ENCODE measurements around the gene SF3B1.

The SF3B1 gene

GRCh38 chr2:197446844-197447243 is 12.0 kb upstream of the SF3B1 start:
- TF ChIP-seq GATA2 (IDR thresholded peaks at IDR 0.05; ENCODE audit: low read depth, low read length) (no peak), GATA3 (IDR thresholded peaks at IDR 0.05; ENCODE audit: low read depth, low read length) (no peak)

GRCh38 chr2:197445746-197446145 is 10.9 kb upstream of the SF3B1 start:
- TF ChIP-seq GATA3 (IDR thresholded peaks at IDR 0.05; ENCODE audit: low read depth, low read length) (no peak), GATA2 (IDR thresholded peaks at IDR 0.05; ENCODE audit: low read depth, low read length) (no peak)

- TF ChIP-seq GATA2 (IDR thresholded peaks at IDR 0.05; ENCODE audit: low read depth, low read length) (no peak), GATA3 (IDR thresholded peaks at IDR 0.05; ENCODE audit: low read depth, low read length) (no peak)
Observed at GRCh38 chr2:197442857-197443256, 8.0 kb upstream of the SF3B1 start.

GRCh38 chr2:197437380-197437779 is 2.6 kb upstream of the SF3B1 start:
- TF ChIP-seq GATA3 (IDR thresholded peaks at IDR 0.05; ENCODE audit: low read depth, low read length), result no peak
- TF ChIP-seq GATA2 (IDR thresholded peaks at IDR 0.05; ENCODE audit: low read depth, low read length), result no peak

GRCh38 chr2:197435598-197436420 is 981 bp upstream of the SF3B1 start:
- TF ChIP-seq GATA3 (IDR thresholded peaks at IDR 0.05; ENCODE audit: low read depth, low read length) (no peak), GATA2 (IDR thresholded peaks at IDR 0.05; ENCODE audit: low read depth, low read length) (no peak)

- TF ChIP-seq GATA2 (IDR thresholded peaks at IDR 0.05; ENCODE audit: low read depth, low read length), result no peak
- no peak for TF ChIP-seq GATA3 (IDR thresholded peaks at IDR 0.05; ENCODE audit: low read depth, low read length)
Observed at GRCh38 chr2:197433780-197434438, 919 bp downstream of the SF3B1 start.

GRCh38 chr2:197431858-197432257 is 3.0 kb downstream of the SF3B1 start:
- no peak for TF ChIP-seq GATA3 (IDR thresholded peaks at IDR 0.05; ENCODE audit: low read depth, low read length)
- no peak for TF ChIP-seq GATA2 (IDR thresholded peaks at IDR 0.05; ENCODE audit: low read depth, low read length)

- TF ChIP-seq GATA3 (IDR thresholded peaks at IDR 0.05; ENCODE audit: low read depth, low read length) (no peak), GATA2 (IDR thresholded peaks at IDR 0.05; ENCODE audit: low read depth, low read length) (no peak)
Observed at GRCh38 chr2:197427986-197428385, 6.8 kb downstream of the SF3B1 start.

GRCh38 chr2:197426723-197427603 is 7.9 kb downstream of the SF3B1 start:
- no peak for TF ChIP-seq GATA3 (IDR thresholded peaks at IDR 0.05; ENCODE audit: low read depth, low read length)
- TF ChIP-seq GATA2 (IDR thresholded peaks at IDR 0.05; ENCODE audit: low read depth, low read length), result no peak

GRCh38 chr2:197425550-197425949 is 9.3 kb downstream of the SF3B1 start:
- no peak for TF ChIP-seq GATA3 (IDR thresholded peaks at IDR 0.05; ENCODE audit: low read depth, low read length)
- no peak for TF ChIP-seq GATA2 (IDR thresholded peaks at IDR 0.05; ENCODE audit: low read depth, low read length)

GRCh38 chr2:197423307-197423706 is 11.5 kb downstream of the SF3B1 start:
- TF ChIP-seq GATA3 (IDR thresholded peaks at IDR 0.05; ENCODE audit: low read depth, low read length) (no peak), GATA2 (IDR thresholded peaks at IDR 0.05; ENCODE audit: low read depth, low read length) (no peak)

- TF ChIP-seq GATA2 (IDR thresholded peaks at IDR 0.05; ENCODE audit: low read depth, low read length), result no peak
- TF ChIP-seq GATA3 (IDR thresholded peaks at IDR 0.05; ENCODE audit: low read depth, low read length), result no peak
Observed at GRCh38 chr2:197419438-197419837, 15.4 kb downstream of the SF3B1 start.

- TF ChIP-seq GATA3 (IDR thresholded peaks at IDR 0.05; ENCODE audit: low read depth, low read length) (no peak), GATA2 (IDR thresholded peaks at IDR 0.05; ENCODE audit: low read depth, low read length) (no peak)
Observed at GRCh38 chr2:197416268-197416667, 18.6 kb downstream of the SF3B1 start.

- TF ChIP-seq GATA3 (IDR thresholded peaks at IDR 0.05; ENCODE audit: low read depth, low read length) (no peak), GATA2 (IDR thresholded peaks at IDR 0.05; ENCODE audit: low read depth, low read length) (no peak)
Observed at GRCh38 chr2:197414515-197414914, 20.3 kb downstream of the SF3B1 start.
